ENCODE measurements around the gene MSANTD4.

DNA sequence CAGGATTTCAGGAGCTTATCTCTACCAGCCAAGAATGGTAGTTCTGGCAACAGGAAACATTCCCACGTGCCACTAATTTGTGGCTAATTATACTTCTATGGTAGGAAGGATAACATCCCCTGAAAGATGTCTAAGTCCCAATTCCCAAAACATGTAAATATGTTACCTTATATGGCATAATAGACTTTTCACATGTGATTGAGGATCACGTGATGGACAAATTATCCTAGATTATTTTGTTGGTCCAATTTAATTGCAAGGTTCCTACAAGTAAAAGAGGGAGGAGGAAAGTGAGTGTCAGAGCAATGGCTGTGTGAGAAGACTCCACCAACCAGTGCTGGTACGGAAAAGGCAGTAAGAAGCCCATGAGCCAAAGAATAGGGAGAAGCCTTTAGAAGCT lies 9.9 kb upstream of the MSANTD4 start:
- TF ChIP-seq, protein P1, sequence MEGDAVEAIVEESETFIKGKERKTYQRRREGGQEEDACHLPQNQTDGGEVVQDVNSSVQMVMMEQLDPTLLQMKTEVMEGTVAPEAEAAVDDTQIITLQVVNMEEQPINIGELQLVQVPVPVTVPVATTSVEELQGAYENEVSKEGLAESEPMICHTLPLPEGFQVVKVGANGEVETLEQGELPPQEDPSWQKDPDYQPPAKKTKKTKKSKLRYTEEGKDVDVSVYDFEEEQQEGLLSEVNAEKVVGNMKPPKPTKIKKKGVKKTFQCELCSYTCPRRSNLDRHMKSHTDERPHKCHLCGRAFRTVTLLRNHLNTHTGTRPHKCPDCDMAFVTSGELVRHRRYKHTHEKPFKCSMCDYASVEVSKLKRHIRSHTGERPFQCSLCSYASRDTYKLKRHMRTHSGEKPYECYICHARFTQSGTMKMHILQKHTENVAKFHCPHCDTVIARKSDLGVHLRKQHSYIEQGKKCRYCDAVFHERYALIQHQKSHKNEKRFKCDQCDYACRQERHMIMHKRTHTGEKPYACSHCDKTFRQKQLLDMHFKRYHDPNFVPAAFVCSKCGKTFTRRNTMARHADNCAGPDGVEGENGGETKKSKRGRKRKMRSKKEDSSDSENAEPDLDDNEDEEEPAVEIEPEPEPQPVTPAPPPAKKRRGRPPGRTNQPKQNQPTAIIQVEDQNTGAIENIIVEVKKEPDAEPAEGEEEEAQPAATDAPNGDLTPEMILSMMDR (conservative IDR thresholded peaks at IDR 0.05; ENCODE audit: low read depth, low read length), result no peak
- TF ChIP-seq EZH2 (IDR thresholded peaks at IDR 0.05; ENCODE audit: low read length, unreplicated experiment), result no peak
